KMS-11 (cell line): Measurements from ENCODE around the gene ABCC5.
"Not testable (repeated sequence)": the region's sequence is repeated elsewhere in the genome, so short reads cannot be mapped to it uniquely, and the experiment has no call there.

Experiments used
- H2AFZ ChIP-seq: fragments of 200-600 bp; sonication (generic); 2 replicates; pipeline ENCODE4 v1.6.1; 2016; ENCODE audit warnings: antibody characterized with exemption, mixed run types, low read depth
- H3K27ac ChIP-seq: fragments of 200-600 bp; sonication (generic); 2 replicates; pipeline ENCODE4 v1.6.1; 2016; ENCODE audit warnings: mild to moderate bottlenecking, mixed run types
- H3K27me3 ChIP-seq: fragments of 200-600 bp; sonication (generic); 2 replicates; pipeline ENCODE4 v1.6.1; 2017; ENCODE audit warnings: mild to moderate bottlenecking, low read depth, mixed run types, moderate library complexity; ENCODE audit not compliant: insufficient read depth
- H3K36me3 ChIP-seq: fragments of 200-600 bp; sonication (generic); 2 replicates; pipeline ENCODE4 v1.6.1; 2017; ENCODE audit warnings: mild to moderate bottlenecking, mixed run types; ENCODE audit not compliant: insufficient read depth
- H3K4me1 ChIP-seq: fragments of 200-600 bp; sonication (generic); 2 replicates; pipeline ENCODE4 v1.6.1; 2016; ENCODE audit warnings: mild to moderate bottlenecking, low read depth, mixed run types; ENCODE audit not compliant: poor library complexity, severe bottlenecking
- H3K4me2 ChIP-seq: fragments of 200-600 bp; sonication (generic); 2 replicates; pipeline ENCODE4 v1.7.0; 2016; ENCODE audit warnings: mild to moderate bottlenecking, mixed run types
- H3K4me3 ChIP-seq: fragments of 200-600 bp; sonication (generic); IDR thresholded peaks from 2 replicates; pipeline ENCODE4 v1.6.1; 2017; ENCODE audit warnings: low read depth, low read length, mixed read lengths; ENCODE audit not compliant: insufficient read depth
- H3K79me2 ChIP-seq: fragments of 200-600 bp; sonication (generic); 2 replicates; pipeline ENCODE4 v1.6.1; 2016; ENCODE audit warnings: low read depth, mixed run types; ENCODE audit not compliant: insufficient read depth
- H3K9ac ChIP-seq: fragments of 200-600 bp; sonication (generic); 2 replicates; pipeline ENCODE4 v1.6.1; 2016; ENCODE audit warnings: mild to moderate bottlenecking, mixed run types
- H4K20me1 ChIP-seq: fragments of 200-600 bp; sonication (generic); 2 replicates; pipeline ENCODE4 v1.6.1; 2016; ENCODE audit warnings: mild to moderate bottlenecking, mixed run types; ENCODE audit not compliant: insufficient read depth
- CTCF ChIP-seq: fragments of 200-600 bp; sonication (generic); conservative IDR thresholded peaks from 2 replicates; pipeline ENCODE4 v1.6.1; 2017; ENCODE audit warnings: low read depth, mild to moderate bottlenecking, antibody characterized with exemption, low read length, moderate library complexity, mixed read lengths

Gene ABCC5

DNA sequence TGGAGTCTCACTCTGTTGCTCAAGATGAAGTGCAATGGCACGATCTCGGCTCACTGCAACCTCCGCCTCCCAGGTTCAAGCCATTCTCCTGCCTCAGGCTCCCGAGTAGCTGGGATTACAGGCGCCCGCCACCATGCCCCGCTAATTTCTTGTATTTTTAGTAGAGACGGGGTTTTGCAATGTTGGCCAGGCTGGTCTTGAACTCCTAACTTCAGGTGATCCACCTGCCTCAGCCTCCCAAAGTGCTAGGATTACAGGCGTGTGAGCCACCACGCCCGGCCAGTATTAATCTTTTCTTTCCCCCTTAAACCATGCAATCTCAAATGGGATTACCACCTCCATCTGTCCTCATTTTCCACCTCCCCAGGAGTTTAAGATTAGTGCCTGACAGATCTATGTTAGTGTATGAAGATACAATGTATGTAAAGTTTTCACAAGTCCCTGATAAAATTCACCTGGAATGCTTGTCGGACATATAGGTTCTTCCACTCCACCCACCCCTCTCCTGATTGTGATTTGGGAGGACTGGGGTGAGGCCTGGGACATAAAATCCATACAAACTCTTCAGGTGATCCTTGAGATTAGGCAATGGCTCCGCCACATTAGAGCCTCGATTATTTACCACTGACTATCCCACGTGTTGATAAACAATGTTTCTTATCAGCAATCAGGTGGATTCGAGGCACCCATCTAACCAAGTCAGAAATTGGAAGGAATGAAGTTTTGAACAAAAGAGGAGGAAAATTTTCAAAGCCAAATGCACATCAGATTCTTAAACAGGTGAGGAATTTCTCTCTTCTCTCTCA, 134.2 kb downstream of the ABCC5 start:
- no peak for TF ChIP-seq CTCF
- H2AFZ ChIP-seq, result peak overlapping the region; percentile 80; the same call in 1 of the 2 replicates

DNA sequence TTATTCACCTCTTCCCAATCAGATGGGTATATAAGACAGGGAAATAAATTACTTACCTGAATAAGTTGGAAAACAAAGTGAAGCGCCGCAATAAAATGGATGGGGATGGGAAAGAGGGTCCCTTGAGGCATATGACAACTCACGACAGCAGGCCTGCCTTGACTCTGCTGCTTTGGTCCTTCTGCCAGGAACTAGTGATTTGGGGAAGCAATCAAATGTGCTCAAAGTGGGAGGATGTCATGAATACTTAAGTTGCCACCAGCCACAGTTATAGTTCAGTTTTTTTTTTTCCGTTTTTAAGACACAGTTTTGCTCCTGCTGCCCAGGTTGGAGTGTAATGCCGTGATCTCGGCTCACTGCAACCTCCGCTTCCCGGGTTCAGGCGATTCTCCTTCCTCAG, 137.6 kb downstream of the ABCC5 start:
- 0 out of 2 replicates have a peak, but pooled peaks cover 3% of the 10 kb centered on the region for H4K20me1 ChIP-seq
- peaks cover 67% of the 10 kb centered on the region for H3K79me2 ChIP-seq
- H3K4me1 ChIP-seq, result peaks cover 15% of the 10 kb centered on the region
- no peak overlapping the region for H3K27ac ChIP-seq
- H3K27me3 ChIP-seq, result no peaks in the 10 kb centered on the region
- no peak overlapping the region for H3K4me3 ChIP-seq
- no peak overlapping the region for H3K9ac ChIP-seq
- TF ChIP-seq CTCF, result no peak
- no peak overlapping the region for H2AFZ ChIP-seq
- peaks cover 5% of the 10 kb centered on the region; the same call in 1 of the 2 replicates for H3K36me3 ChIP-seq
- no peak overlapping the region for H3K4me2 ChIP-seq

More for the DNA sequence above, 134.2 kb downstream of the ABCC5 start:
- Histone ChIP-seq H3K79me2 (peaks cover 58% of the 10 kb centered on the region), H3K36me3 (peaks cover 4% of the 10 kb centered on the region; the same call in 1 of the 2 replicates), H3K27me3 (no peaks in the 10 kb centered on the region), H4K20me1 (no peaks in the 10 kb centered on the region), H3K4me3 (peak overlapping the region; percentile 86), H3K4me2 (peak overlapping the region; percentile 88), H3K4me1 (peaks cover 15% of the 10 kb centered on the region), H3K9ac (peak overlapping the region; percentile 69), H3K27ac (peak overlapping the region; percentile 57)

GRCh38 chr3:183879243-183879642, 138.4 kb downstream of the ABCC5 start:
- no peaks in the 10 kb centered on the region for H3K27me3 ChIP-seq
- H3K79me2 ChIP-seq, result peaks cover 73% of the 10 kb centered on the region
- no peak overlapping the region for H3K27ac ChIP-seq
- peaks cover 15% of the 10 kb centered on the region for H3K4me1 ChIP-seq
- H3K4me3 ChIP-seq, result no peak overlapping the region
- H4K20me1 ChIP-seq, result 0 out of 2 replicates have a peak, but pooled peaks cover 3% of the 10 kb centered on the region
- no peak overlapping the region for H3K4me2 ChIP-seq
- TF ChIP-seq CTCF, result no peak
- H3K36me3 ChIP-seq, result peaks cover 5% of the 10 kb centered on the region; the same call in 1 of the 2 replicates
- no peak overlapping the region for H2AFZ ChIP-seq
- H3K9ac ChIP-seq, result no peak overlapping the region

DNA sequence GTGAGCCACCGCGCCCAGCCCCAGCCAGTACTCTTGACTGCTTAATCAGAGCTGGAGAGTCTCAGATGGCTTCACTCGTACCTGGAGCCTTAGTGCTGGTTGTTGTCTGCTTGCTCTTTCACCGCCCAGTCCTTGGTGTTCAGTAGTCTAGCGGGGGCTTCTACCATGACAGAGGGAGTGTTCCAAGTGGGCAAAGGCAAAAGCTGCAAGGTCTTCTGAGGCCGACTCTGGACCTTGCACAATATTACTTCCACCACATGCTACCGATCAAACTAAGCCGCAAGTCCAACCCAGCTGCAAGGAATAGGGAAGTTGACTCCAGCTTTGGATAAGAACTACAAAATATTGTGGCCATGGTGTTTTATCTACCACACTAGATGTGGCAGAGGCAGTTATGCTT, 139.6 kb downstream of the ABCC5 start:
- TF ChIP-seq CTCF, result no peak
- no peak overlapping the region for H2AFZ ChIP-seq
- H3K4me2 ChIP-seq, result no peak overlapping the region
- peaks cover 5% of the 10 kb centered on the region; the same call in 1 of the 2 replicates for H3K36me3 ChIP-seq
- no peak overlapping the region for H3K4me3 ChIP-seq
- peaks cover 8% of the 10 kb centered on the region for H3K4me1 ChIP-seq
- no peak overlapping the region for H3K9ac ChIP-seq
- no peak overlapping the region for H3K27ac ChIP-seq
- H3K79me2 ChIP-seq, result peaks cover 73% of the 10 kb centered on the region
- 0 out of 2 replicates have a peak, but pooled peaks cover 3% of the 10 kb centered on the region for H4K20me1 ChIP-seq
- no peaks in the 10 kb centered on the region for H3K27me3 ChIP-seq

DNA sequence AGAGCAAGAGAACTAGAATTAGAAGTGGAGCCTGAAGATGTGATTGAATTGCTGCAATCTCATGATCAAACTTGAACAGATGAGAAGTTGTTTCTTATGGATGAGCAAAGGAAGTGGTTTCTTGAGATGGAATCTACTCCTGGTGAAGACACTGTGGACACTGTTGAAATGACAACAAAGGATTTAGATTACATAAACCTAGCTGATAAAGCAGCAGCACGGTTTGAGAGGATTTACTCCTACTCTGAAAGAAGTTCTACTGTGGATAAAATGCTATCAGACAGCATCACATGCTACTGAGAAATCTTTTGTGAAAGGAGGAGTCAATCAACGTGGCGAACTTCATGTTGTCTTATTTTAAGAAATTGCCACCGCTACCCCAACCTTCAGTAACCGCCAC, 140.5 kb downstream of the ABCC5 start:
- not testable (repeated sequence) for H4K20me1 ChIP-seq

More for the DNA sequence above, 140.5 kb downstream of the ABCC5 start:
- H3K4me1 ChIP-seq, H3K27ac ChIP-seq, H3K4me3 ChIP-seq, H3K36me3 ChIP-seq, H3K4me2 ChIP-seq, H3K27me3 ChIP-seq, H2AFZ ChIP-seq, H3K9ac ChIP-seq: not testable (repeated sequence)
- peaks cover 71% of the 10 kb centered on the region for H3K79me2 ChIP-seq
